Measurements from ENCODE around the gene MED16.

DNA sequence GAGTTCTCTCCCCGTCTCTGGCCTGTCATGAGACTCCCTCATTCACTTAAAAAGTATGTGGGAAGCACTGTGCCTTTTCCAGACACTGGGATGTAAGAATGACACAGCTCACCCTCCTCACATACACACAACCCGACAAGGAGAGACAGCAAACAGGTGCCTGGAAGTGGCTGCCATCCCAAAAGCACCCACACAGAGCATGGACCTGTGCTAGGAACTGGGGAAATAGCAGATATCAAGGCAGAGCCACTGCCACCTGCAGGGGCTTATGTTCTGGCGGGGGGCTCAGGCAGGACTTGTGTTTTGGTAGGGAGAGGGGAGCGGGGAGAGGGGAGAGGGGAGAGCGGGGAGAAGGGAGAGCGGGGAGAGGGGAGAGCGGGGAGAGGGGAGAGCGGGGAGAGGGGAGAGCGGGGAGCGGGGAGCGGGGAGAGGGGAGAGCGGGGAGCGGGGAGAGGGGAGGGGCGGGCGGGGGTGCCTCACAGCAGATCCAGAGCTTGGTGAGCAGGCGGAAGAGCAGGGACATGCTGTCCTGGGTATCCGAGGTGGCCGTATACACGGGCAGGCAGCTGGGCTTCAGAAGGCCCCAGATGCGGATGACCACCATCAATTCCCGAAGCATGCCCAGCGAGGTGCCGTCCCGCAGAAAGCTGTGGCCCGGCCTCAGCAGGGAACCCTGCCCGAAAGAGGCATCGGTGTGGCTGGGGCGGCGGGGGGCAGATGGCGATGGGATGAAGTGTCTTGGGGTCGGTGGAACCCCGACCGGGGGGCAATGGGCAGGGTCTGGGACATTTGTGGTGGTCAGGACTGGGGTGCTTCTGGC, 21.3 kb downstream of the MED16 start:
- no peak for TF ChIP-seq POLR2AphosphoS5 (IDR thresholded peaks at IDR 0.05; ENCODE audit: borderline replicate concordance, low read depth, low read length)
- no peak for TF ChIP-seq EZH2 (IDR thresholded peaks at IDR 0.05)
